Fibroblast of lung (primary cell): Measurements from ENCODE around the gene CHCHD6. TPM values are rescaled to one million over a fixed set of nuclear protein-coding genes. Genes with fewer than 3 reads are reported as not detected.

Source experiments
- DNase-seq, 2 donors: peaks; one replicate each; pipeline versions ENCODE4 v3.0.0 to v3.0.0-alpha.2; 2010; ENCODE audit warnings: low read depth in 2 of 2
- H2AFZ ChIP-seq: 2 replicates; pipeline ENCODE4 v1.5.1; 2012; ENCODE audit warnings: low read length, control low read depth, inconsistent platforms
- H3K27ac ChIP-seq: 2 replicates; pipeline ENCODE4 v1.5.1; 2011; ENCODE audit warnings: low read length, control low read depth; ENCODE audit not compliant: insufficient read depth
- H3K27me3 ChIP-seq: 2 replicates; pipeline ENCODE4 v1.5.1; 2011; ENCODE audit warnings: mild to moderate bottlenecking, low read length; ENCODE audit not compliant: control insufficient read depth, insufficient read depth
- H3K36me3 ChIP-seq: 2 replicates; pipeline ENCODE4 v1.5.1; 2011; ENCODE audit warnings: low read length; ENCODE audit not compliant: control insufficient read depth, insufficient read depth
- H3K4me1 ChIP-seq: 2 replicates; pipeline ENCODE4 v1.5.1; 2011; ENCODE audit warnings: low read length; ENCODE audit not compliant: control insufficient read depth, insufficient read depth; ENCODE audit errors: extremely low read depth
- H3K4me2 ChIP-seq: 2 replicates; pipeline ENCODE4 v1.5.1; 2011; ENCODE audit warnings: low read length, control low read depth; ENCODE audit not compliant: insufficient read depth; ENCODE audit errors: extremely low read depth
- H3K4me3 ChIP-seq, 4 experiments: fragments of 200-600 bp in 1 of 4; sonication (generic) in 1 of 4; replicated peaks in 1 of 4; 2 replicates each; pipeline ENCODE4 v1.5.1; 2011 to 2016; ENCODE audit warnings: low read length in 4 of 4, low read depth in 3 of 4, mild to moderate bottlenecking in 3 of 4, control low read depth in 2 of 4, inconsistent platforms in 1 of 4, mixed read lengths in 1 of 4; ENCODE audit not compliant: insufficient read depth in 1 of 4; ENCODE audit errors: control extremely low read depth in 1 of 4
- H3K79me2 ChIP-seq: 2 replicates; pipeline ENCODE4 v1.5.1; 2012; ENCODE audit warnings: mild to moderate bottlenecking, low read length, inconsistent platforms; ENCODE audit not compliant: control insufficient read depth, insufficient read depth
- H3K9ac ChIP-seq: 2 replicates; pipeline ENCODE4 v1.5.1; 2011; ENCODE audit warnings: mild to moderate bottlenecking, low read length, control low read depth; ENCODE audit not compliant: insufficient read depth
- H3K9me3 ChIP-seq: 2 replicates; pipeline ENCODE4 v1.5.1; 2012; ENCODE audit warnings: low read depth, low read length; ENCODE audit not compliant: control insufficient read depth, insufficient read depth
- H4K20me1 ChIP-seq: 2 replicates; pipeline ENCODE4 v1.5.1; 2011; ENCODE audit warnings: low read length; ENCODE audit not compliant: control insufficient read depth, insufficient read depth; ENCODE audit errors: extremely low read depth
- EZH2 ChIP-seq: IDR thresholded peaks from 2 replicates; pipeline ENCODE4 v1.5.1; 2012; ENCODE audit warnings: low read length, control low read depth, mild to moderate bottlenecking; ENCODE audit errors: missing control alignments
- polyA plus RNA-seq, 2 donors: library from polyadenylated mRNA; depleted of rRNA in 1 of 2; stranded (reverse) in 1 of 2; unstranded in 1 of 2; fragments of >200 nt; gene quantifications; 2 replicates each; pipeline ENCODE4 v1.2.1, GENCODE V29; 2011 to 2012; ENCODE audit warnings: missing spikeins in 1 of 2
- total RNA-seq: library from RNA; depleted of rRNA; stranded (reverse); fragments of >200 nt; gene quantifications from 2 replicates; pipeline ENCODE4 v1.2.1, GENCODE V29; 2014
- TF ChIP-seq, protein P1 (sequence below), 2 donors: IDR thresholded peaks in 1 of 2; conservative IDR thresholded peaks in 1 of 2; 1 replicate in 1 of 2; 2 replicates in 1 of 2; pipeline ENCODE4 v1.5.1; 2011 to 2012; ENCODE audit warnings: low read length in 2 of 2, control low read depth in 1 of 2, inconsistent platforms in 1 of 2, low read depth in 1 of 2, mild to moderate bottlenecking in 1 of 2

Gene CHCHD6
- total and polyA plus RNA-seq, 2 donors (not counting 1 experiment from before 2014, with no cell fraction given) = 9.5 to 11.1 TPM

DNA sequence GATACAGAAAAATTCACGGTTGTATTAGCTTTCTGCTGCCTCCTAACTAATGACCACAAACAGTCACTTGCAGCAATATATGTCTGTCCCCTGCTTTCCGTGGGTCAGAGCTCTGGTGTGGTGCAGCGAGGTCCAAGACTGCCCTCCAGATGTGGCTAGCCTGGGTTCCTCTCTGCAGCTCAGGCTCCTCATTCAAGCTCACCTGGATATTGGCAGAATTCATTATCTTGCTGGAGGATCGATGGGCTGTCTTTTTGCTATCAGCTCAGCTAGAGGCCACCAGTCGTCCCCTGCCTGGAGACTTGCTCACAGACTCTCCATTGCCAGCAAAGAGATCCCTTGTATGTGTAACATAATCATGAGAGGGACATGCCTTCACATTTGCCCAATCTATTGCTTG, 266.1 kb downstream of the CHCHD6 start:
- Histone ChIP-seq H3K4me1 (peaks cover 3% of the 10 kb centered on the region), H4K20me1 (no peaks in the 10 kb centered on the region), H3K4me2 (no peak overlapping the region), H2AFZ (no peak overlapping the region), H3K9ac (no peak overlapping the region), H3K4me3 (no peak overlapping the region), H3K27ac (no peak overlapping the region), H3K9me3 (no peaks in the 10 kb centered on the region), H3K79me2 (no peaks in the 10 kb centered on the region), H3K36me3 (no peaks in the 10 kb centered on the region), H3K27me3 (peaks cover 2% of the 10 kb centered on the region)
- TF ChIP-seq, protein P1, sequence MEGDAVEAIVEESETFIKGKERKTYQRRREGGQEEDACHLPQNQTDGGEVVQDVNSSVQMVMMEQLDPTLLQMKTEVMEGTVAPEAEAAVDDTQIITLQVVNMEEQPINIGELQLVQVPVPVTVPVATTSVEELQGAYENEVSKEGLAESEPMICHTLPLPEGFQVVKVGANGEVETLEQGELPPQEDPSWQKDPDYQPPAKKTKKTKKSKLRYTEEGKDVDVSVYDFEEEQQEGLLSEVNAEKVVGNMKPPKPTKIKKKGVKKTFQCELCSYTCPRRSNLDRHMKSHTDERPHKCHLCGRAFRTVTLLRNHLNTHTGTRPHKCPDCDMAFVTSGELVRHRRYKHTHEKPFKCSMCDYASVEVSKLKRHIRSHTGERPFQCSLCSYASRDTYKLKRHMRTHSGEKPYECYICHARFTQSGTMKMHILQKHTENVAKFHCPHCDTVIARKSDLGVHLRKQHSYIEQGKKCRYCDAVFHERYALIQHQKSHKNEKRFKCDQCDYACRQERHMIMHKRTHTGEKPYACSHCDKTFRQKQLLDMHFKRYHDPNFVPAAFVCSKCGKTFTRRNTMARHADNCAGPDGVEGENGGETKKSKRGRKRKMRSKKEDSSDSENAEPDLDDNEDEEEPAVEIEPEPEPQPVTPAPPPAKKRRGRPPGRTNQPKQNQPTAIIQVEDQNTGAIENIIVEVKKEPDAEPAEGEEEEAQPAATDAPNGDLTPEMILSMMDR (conservative IDR thresholded peaks at IDR 0.05 in 1 of 2, IDR thresholded peaks at IDR 0.05 in 1 of 2; ENCODE audit: low read depth in 1 of 2, low read length in 2 of 2) = no peak
- TF ChIP-seq EZH2 = no peak
- DNase-seq = no peak

DNA sequence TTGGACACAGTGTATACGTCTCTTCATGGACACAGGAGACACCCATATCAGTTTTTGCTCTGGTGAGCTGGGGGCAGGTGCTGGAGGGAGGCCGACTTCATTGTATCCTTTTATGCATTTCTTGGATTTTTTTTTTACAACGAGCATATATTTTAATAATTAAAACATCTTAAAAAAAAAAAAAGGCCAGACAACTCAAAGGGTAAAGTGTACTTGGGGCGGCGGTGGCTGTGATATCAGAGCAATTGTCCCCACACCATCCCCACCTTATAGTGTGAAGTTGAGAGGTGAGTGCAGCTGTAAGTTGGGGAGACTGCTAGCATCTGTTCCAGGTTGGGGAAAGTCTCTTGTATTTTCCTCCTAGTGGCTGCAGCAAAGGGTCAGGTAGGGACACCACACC, 266.9 kb downstream of the CHCHD6 start:
- Histone ChIP-seq H3K4me2 (no peak overlapping the region), H3K27ac (no peak overlapping the region)

GRCh38 chr3:126971891-126972351, 267.9 kb downstream of the CHCHD6 start:
- peak; percentile 67 to 84 for DNase-seq
- peak overlapping the region; percentile 20 for H3K27ac ChIP-seq
- no peak overlapping the region for H3K4me3 ChIP-seq
- no peak overlapping the region for H3K4me2 ChIP-seq
- H2AFZ ChIP-seq = no peak overlapping the region
- no peaks in the 10 kb centered on the region for H3K9me3 ChIP-seq
- peaks cover 2% of the 10 kb centered on the region for H3K27me3 ChIP-seq
- TF ChIP-seq, protein P1 (conservative IDR thresholded peaks at IDR 0.05 in 1 of 2, IDR thresholded peaks at IDR 0.05 in 1 of 2; ENCODE audit: low read depth in 1 of 2, low read length in 2 of 2) = no peak
- TF ChIP-seq EZH2 = no peak
- H3K36me3 ChIP-seq = no peaks in the 10 kb centered on the region
- H3K9ac ChIP-seq = peak overlapping the region; percentile 41
- H4K20me1 ChIP-seq = no peaks in the 10 kb centered on the region
- H3K79me2 ChIP-seq = no peaks in the 10 kb centered on the region
- peaks cover 3% of the 10 kb centered on the region for H3K4me1 ChIP-seq

More for the DNA sequence above, 266.9 kb downstream of the CHCHD6 start:
- Histone ChIP-seq H3K4me1 (peaks cover 3% of the 10 kb centered on the region), H3K27me3 (peaks cover 2% of the 10 kb centered on the region), H3K79me2 (no peaks in the 10 kb centered on the region), H3K4me3 (no peak overlapping the region), H3K9ac (no peak overlapping the region), H2AFZ (no peak overlapping the region), H3K36me3 (no peaks in the 10 kb centered on the region), H3K9me3 (no peaks in the 10 kb centered on the region), H4K20me1 (no peaks in the 10 kb centered on the region)
- TF ChIP-seq EZH2 = no peak
- TF ChIP-seq, protein P1 (conservative IDR thresholded peaks at IDR 0.05 in 1 of 2, IDR thresholded peaks at IDR 0.05 in 1 of 2; ENCODE audit: low read depth in 1 of 2, low read length in 2 of 2) = no peak
- no peak for DNase-seq
